WTC11 (cell line): Measurements from ENCODE around the gene MT1F.

Experiments used
- ATF2 ChIP-seq: sonication (generic); formaldehyde crosslinking; IDR thresholded peaks from 2 replicates; pipeline ENCODE4 v1.8.1; 2022; ENCODE audit warnings: low read depth, missing genetic modification reagents, borderline replicate concordance
- CTCF ChIP-seq: fragments of 200-600 bp; IDR thresholded peaks from 2 replicates; pipeline ENCODE4 v1.8.0; 2022; ENCODE audit warnings: antibody characterized with exemption
- FOXK1 ChIP-seq: sonication (generic); formaldehyde crosslinking; IDR thresholded peaks from 2 replicates; pipeline ENCODE4 v1.8.0; 2022; ENCODE audit warnings: mild to moderate bottlenecking, moderate library complexity, missing genetic modification reagents
- IRF1 ChIP-seq: sonication (generic); formaldehyde crosslinking; IDR thresholded peaks from 2 replicates; pipeline ENCODE4 v1.8.0; 2023; ENCODE audit warnings: missing genetic modification reagents
- JUN ChIP-seq: sonication (generic); formaldehyde crosslinking; IDR thresholded peaks from 2 replicates; pipeline ENCODE4 v1.8.0; 2023; ENCODE audit warnings: mild to moderate bottlenecking, missing genetic modification reagents
- NR2C2 ChIP-seq: sonication (generic); formaldehyde crosslinking; IDR thresholded peaks from 2 replicates; pipeline ENCODE4 v1.8.0; 2022; ENCODE audit warnings: mild to moderate bottlenecking, missing genetic modification reagents

GRCh38 chr16:56608876-56609462 lies 48.8 kb upstream of the MT1F start:
- TF ChIP-seq FOXK1 (CRISPR knock-in tag) (no peak), NR2C2 (CRISPR knock-in tag) (no peak), IRF1 (CRISPR knock-in tag) (no peak), ATF2 (CRISPR knock-in tag) (no peak), JUN (no peak), CTCF (no peak)
